Ishikawa (cell line): ENCODE measurements around the gene TLR8.

ENCODE experiments used
- CEBPB ChIP-seq: IDR thresholded peaks from 2 replicates; pipeline ENCODE4 v1.6.1; 2012
- CREB1 ChIP-seq: IDR thresholded peaks from 2 replicates; pipeline ENCODE4 v1.6.1; 2012; ENCODE audit warnings: low read depth
- EGR1 ChIP-seq: IDR thresholded peaks from 2 replicates; pipeline ENCODE4 v1.6.1; 2012
- EP300 ChIP-seq: IDR thresholded peaks from 2 replicates; pipeline ENCODE4 v1.6.1; 2012; ENCODE audit warnings: borderline replicate concordance
- FOXM1 ChIP-seq: IDR thresholded peaks from 2 replicates; pipeline ENCODE4 v1.6.1; 2012; ENCODE audit warnings: low read depth, borderline replicate concordance
- NFIC ChIP-seq: IDR thresholded peaks from 2 replicates; pipeline ENCODE4 v1.6.1; 2012
- RAD21 ChIP-seq: IDR thresholded peaks from 2 replicates; pipeline ENCODE4 v1.6.1; 2012; ENCODE audit warnings: low read depth
- TAF1 ChIP-seq: IDR thresholded peaks from 2 replicates; pipeline ENCODE4 v1.6.1; 2012; ENCODE audit warnings: low read depth, mild to moderate bottlenecking
- TCF12 ChIP-seq: IDR thresholded peaks from 2 replicates; pipeline ENCODE4 v1.6.1; 2012; ENCODE audit warnings: low read depth
- TEAD4 ChIP-seq: IDR thresholded peaks from 2 replicates; pipeline ENCODE4 v1.6.1; 2012
- USF1 ChIP-seq: IDR thresholded peaks from 2 replicates; pipeline ENCODE4 v1.6.1; 2012
- YY1 ChIP-seq: IDR thresholded peaks from 2 replicates; pipeline ENCODE4 v1.6.1; 2012; ENCODE audit warnings: low read depth
- ZBTB7A ChIP-seq: IDR thresholded peaks from 2 replicates; pipeline ENCODE4 v1.6.1; 2012; ENCODE audit warnings: low read depth
- TF ChIP-seq, protein P1 (sequence below): IDR thresholded peaks from 2 replicates; pipeline ENCODE4 v1.6.1; 2012
- TF ChIP-seq, protein P2 (sequence below): IDR thresholded peaks from 2 replicates; pipeline ENCODE4 v1.6.1; 2012; ENCODE audit warnings: low read depth, mild to moderate bottlenecking

TLR8 gene

DNA sequence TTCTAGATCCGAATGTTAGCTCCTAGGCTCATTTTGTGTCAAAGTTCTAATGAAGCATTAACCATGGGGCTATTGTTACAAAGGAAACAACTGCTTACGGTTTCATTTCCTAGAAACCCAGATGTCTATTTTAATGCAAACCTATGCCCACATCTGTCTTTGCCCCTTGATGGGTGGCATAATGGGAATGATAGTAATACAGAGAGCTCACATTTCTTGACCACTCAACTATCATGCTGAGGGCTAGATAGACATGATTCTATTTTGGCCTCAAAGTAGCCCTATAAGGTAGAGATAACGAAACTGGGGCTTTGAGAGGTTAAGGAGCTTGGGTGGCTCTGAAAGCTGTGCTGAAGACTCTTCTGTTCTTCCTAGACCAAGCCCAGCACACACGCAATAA lies 37.7 kb upstream of the TLR8 start:
- TF ChIP-seq TCF12 (no peak), TEAD4 (no peak), CREB1 (no peak), RAD21 (no peak)

GRCh38 chrX:12871257-12871656 lies 35.2 kb upstream of the TLR8 start:
- TF ChIP-seq, protein P1, sequence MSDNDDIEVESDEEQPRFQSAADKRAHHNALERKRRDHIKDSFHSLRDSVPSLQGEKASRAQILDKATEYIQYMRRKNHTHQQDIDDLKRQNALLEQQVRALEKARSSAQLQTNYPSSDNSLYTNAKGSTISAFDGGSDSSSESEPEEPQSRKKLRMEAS, result no peak
- no peak for TF ChIP-seq TCF12
- TF ChIP-seq ZBTB7A, result no peak
- no peak for TF ChIP-seq FOXM1
- TF ChIP-seq USF1, result no peak
- no peak for TF ChIP-seq TAF1
- no peak for TF ChIP-seq EP300
- TF ChIP-seq NFIC, result no peak
- TF ChIP-seq YY1, result no peak
- no peak for TF ChIP-seq RAD21
- TF ChIP-seq TEAD4, result no peak
- TF ChIP-seq, protein P2, sequence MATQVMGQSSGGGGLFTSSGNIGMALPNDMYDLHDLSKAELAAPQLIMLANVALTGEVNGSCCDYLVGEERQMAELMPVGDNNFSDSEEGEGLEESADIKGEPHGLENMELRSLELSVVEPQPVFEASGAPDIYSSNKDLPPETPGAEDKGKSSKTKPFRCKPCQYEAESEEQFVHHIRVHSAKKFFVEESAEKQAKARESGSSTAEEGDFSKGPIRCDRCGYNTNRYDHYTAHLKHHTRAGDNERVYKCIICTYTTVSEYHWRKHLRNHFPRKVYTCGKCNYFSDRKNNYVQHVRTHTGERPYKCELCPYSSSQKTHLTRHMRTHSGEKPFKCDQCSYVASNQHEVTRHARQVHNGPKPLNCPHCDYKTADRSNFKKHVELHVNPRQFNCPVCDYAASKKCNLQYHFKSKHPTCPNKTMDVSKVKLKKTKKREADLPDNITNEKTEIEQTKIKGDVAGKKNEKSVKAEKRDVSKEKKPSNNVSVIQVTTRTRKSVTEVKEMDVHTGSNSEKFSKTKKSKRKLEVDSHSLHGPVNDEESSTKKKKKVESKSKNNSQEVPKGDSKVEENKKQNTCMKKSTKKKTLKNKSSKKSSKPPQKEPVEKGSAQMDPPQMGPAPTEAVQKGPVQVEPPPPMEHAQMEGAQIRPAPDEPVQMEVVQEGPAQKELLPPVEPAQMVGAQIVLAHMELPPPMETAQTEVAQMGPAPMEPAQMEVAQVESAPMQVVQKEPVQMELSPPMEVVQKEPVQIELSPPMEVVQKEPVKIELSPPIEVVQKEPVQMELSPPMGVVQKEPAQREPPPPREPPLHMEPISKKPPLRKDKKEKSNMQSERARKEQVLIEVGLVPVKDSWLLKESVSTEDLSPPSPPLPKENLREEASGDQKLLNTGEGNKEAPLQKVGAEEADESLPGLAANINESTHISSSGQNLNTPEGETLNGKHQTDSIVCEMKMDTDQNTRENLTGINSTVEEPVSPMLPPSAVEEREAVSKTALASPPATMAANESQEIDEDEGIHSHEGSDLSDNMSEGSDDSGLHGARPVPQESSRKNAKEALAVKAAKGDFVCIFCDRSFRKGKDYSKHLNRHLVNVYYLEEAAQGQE, result no peak

DNA sequence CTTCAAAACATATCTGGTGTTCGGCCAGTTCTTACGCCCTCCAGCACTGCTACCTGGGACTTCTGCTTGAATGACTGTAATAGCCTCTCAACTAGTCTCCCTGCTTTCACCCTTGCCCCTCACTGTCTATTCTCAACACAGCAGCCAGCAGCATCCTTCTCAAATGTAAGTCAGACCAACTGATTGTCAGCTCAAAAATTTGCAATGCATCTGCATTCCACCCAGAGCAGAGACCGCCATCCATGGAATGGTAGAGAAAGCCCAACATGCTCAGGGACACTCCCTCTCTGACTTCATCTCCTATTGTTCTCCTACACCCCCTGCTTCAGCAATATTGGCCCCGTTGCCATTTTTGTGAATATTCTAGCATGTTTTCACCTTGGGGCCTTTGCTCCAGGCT lies 33.7 kb upstream of the TLR8 start:
- no peak for TF ChIP-seq CREB1
- TF ChIP-seq TCF12, result no peak
- no peak for TF ChIP-seq EP300
- no peak for TF ChIP-seq EGR1
- no peak for TF ChIP-seq NFIC
- TF ChIP-seq FOXM1, result no peak
- TF ChIP-seq ZBTB7A, result no peak
- no peak for TF ChIP-seq RAD21
- no peak for TF ChIP-seq YY1
- TF ChIP-seq, protein P1, result no peak
- no peak for TF ChIP-seq TAF1
- no peak for TF ChIP-seq USF1
- TF ChIP-seq CEBPB, result no peak
- TF ChIP-seq, protein P2, result no peak
- no peak for TF ChIP-seq TEAD4

DNA sequence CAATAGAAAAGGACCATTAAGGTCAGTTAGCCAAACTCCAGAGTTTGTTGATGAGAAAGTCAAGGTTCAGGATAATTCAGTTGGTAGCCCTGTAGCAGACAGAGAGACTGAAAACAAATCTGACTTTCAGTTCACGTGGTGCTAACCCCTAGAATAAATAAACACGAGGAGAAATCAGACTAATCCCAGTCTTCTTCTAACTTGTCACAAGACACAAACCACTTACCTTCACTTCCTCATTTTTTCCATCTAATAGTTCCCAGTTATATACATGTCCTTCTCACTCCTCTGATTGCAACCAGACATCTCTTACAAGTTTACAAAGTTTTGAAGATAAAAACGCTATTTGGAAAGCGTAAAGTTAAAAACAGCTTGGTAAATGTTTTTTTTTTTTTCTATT lies 31.8 kb upstream of the TLR8 start:
- TF ChIP-seq ZBTB7A (no peak), TAF1 (no peak), CEBPB (no peak), CREB1 (no peak)

GRCh38 chrX:12877386-12877785 lies 29.0 kb upstream of the TLR8 start:
- no peak for TF ChIP-seq TAF1
- no peak for TF ChIP-seq NFIC

DNA sequence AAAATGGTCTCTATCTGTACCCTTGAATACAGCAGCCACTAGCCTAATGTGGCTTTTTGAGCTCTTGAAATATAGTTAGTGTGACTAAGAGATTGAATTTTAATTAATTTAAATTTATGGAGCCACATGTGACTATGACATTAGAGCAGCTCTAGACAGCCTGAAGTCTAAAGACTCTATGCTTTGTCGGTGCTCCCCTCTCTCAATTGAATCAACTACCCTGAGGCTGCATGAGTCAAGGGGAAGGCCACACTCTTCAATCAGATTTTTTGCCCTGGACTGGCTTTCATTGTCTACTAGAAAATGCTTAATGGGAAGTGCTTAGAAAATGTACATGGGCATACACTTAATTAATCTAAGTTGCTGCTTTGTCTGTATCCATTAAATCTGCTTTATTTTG lies 27.9 kb upstream of the TLR8 start:
- TF ChIP-seq, protein P2, result no peak
- TF ChIP-seq EP300 (no peak), TEAD4 (no peak), ZBTB7A (no peak), RAD21 (no peak), CEBPB (no peak), YY1 (no peak), TCF12 (no peak), CREB1 (no peak), EGR1 (no peak), NFIC (no peak), FOXM1 (no peak), TAF1 (no peak), USF1 (no peak)
- TF ChIP-seq, protein P1, result no peak
